HG03060 (cell line): ENCODE measurements around the gene IQGAP3.

Source experiments
- ATAC-seq: cut with Tn5 transposase; IDR thresholded peaks from one replicate; pipeline ENCODE4 v1.9.1; 2021; ENCODE audit warnings: low read depth, moderate number of reproducible peaks; ENCODE audit not compliant: unreplicated experiment

IQGAP3 gene

DNA sequence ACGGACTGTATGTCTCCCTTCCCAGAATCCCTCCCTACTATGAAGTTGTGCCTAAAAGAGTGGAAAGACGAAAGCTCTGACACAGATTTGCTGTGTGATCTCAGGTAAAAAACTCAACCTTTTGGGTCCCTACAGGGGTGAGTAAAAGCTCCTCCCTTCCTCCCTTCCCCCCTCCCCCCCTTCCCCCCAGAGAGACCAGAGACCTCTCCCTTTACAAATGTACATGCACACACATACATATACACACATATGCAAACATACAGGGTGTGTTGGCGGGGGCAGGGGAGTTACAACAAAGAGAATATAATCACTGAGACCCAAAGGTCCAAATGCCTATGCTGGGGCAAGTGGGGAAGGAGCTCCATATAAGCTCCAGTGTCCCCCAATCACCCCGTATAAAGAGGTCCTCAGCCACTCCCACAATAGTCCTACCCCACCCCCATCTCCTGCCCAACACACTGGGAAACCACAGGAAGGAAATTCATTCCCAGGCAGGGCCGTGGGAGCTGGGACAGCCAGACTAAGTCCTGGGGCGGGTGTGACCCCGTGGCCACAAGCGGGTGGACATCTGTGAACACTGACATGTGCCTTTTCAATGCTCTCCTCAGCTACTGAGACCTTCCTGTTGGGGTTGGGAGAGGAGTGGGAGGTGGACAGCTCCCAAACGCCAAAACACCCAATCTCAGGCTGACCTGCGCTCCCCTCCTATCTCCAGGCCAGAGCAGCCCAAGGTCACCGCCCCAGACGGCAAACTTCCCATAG lies 73.8 kb downstream of the IQGAP3 start:
- ATAC-seq, result no peak

DNA sequence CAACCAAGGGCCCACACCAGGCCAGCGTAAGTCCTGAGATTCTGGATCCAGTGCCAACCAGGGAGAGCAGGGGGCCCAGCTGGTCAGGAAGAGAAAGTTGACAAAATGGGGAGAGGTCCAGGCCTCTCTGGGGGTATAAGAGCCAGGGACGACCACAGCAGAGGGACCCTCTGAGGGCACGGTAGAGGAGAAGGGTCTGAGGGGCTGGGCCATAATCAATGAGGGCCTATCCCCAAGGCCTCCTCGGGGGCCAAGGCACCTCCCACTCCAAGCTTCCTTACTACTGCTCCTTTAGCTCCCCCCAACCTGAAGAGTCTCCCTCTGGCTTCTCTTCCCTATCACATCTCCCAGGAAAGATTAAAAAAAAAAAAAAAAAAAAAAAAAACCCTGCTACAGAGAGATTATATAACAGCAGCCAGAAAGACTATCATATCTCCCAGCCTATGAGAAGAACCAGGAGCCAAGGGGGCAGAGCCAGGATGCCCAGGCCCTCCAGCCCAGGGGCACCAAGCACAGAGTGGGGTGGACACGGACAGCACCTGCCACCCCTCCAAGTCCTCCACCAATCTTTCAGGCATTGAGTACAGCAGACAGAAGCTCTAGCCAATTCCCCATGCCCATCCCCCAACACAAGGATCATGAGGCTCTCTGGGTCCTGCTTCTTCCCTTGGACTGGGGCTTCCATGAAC lies 74.5 kb downstream of the IQGAP3 start:
- no peak for ATAC-seq

DNA sequence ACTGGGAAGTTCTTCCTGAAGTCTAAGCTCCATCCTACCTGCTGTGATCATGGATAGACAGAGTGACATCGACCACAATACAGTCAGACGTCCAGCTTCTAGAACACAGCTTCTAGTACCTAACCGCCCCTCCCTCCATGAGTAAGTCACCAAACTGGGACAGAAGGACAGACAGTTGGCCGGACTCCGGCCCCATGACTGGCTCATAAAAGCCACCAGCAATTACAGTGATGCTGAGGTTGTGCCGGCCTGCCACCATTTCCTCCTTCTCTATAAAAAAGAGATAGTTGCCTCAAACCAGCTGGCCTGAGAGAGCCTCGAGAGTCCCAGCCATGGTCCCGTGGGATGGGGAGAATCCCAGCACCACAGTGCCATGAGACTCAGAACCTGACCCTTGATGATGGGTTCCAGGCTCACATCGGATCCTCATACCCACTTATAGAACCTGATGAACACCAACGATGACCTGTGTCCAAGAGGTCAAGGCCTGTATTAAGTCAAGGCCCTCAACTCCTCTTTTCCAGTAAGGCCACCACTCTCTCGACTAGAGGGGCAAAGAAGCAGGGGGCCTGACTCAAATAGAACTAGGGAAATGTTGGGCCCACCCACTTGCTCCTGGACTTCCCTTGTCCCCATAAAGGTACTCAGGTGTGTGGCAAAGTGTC lies 75.2 kb downstream of the IQGAP3 start:
- no peak for ATAC-seq

DNA sequence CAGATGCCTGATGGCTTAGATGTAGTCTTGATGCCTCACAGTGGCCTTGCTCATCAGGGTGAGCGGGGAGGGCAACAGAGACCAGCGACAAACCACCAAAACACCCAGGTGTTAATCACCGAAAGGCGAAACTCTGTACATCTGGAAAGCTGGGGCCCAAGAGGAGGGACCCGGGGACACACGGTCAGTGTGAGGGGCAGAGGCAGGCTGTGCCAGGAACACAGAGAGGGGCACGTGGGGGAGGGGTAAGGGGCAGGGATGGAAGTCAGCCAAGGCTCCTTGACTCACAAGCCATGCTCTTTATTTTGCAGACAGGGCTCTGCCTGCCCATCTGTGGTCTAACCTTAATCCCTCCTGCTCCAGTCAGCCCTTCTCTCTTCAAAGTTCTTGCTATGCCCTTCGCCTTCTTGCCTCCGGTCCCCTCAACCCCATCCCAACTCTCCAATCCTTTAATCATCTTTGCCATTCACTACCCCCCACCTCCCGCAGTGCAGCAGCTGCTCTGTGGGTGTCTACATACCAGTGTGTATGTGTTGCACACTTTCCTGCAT lies 76.1 kb downstream of the IQGAP3 start:
- no peak for ATAC-seq

DNA sequence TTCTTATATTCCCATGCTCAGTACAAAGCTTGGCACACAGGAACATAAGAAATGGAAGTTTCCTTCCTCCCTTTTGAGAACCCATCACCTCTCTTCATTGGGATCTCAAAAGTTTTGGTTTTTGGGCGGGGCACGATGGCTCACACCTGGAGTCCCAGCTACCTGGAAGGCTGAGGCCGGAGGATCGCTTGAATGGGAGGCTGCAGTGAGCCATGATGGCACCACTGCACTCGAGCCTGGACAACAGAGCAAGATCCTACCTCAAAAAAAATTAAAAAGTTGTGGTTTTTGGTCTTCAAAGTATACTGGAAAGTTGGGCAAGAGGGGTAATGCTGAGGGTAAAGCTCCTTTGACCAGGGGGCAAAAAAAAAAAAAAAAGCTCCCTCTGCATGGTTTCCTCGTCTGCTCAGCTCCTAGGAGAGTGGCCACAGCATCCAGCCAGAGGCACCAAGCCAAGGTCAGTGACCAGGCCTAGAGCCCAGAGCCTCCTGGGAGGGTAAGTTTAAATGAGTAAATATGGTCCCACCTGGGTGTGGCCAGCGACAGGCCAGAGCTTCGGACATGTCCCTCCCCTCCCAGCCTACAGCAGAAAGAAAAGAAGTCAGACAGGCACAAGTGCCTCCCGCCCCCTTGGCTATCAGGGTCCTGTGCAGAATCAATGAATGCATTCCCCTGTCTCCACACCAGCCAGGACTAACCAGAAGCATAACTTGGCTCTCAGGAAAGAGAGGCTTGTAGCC lies 76.8 kb downstream of the IQGAP3 start:
- no peak for ATAC-seq

DNA sequence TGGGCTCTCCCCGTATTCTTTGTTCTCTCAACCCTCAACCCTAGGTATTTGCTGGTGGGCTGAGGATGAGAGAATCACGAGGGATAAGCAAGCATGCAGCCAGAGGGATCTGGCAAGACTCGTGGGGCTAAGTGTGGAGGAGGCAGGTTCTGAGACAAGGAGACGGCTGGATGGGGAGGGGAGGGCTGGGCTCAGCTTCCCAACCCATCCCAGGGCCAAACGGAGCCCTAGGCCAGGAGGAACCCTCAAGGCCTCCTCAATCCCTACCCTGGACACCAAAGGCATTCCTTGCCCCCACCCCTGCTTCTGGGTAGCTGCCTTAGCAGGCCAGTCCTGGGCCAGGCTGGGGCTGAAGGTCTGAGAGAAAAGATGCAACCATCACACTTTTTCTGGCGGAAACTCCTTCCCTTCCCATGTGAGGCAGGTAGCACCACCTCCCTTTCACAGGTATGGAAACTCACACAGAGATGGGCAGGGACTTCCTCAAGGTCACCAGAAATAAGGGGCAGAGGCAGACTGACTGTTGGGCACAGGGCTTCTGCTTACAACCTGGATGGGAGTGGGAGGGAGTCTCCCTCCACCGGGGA lies 78.0 kb downstream of the IQGAP3 start:
- ATAC-seq, result no peak

DNA sequence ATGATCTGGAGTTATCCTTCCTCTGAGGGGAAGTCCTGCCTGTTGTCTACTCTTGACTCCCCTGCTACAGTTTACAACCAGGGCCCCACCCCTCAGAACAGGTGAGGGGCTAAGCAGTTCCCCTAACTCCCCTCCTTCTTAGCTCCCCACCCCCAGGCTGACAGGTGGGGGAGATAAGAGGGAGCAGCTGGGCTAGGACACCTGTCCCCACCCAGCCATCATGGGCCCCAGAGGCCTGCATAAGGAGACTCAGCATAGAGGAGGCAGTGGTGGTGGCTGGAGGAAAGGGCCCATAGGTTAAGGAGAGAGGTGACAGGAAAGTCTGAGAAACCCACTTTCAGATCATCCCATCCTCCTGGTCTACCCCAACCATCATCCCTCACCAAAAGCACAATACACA lies 78.6 kb downstream of the IQGAP3 start:
- ATAC-seq, result no peak

DNA sequence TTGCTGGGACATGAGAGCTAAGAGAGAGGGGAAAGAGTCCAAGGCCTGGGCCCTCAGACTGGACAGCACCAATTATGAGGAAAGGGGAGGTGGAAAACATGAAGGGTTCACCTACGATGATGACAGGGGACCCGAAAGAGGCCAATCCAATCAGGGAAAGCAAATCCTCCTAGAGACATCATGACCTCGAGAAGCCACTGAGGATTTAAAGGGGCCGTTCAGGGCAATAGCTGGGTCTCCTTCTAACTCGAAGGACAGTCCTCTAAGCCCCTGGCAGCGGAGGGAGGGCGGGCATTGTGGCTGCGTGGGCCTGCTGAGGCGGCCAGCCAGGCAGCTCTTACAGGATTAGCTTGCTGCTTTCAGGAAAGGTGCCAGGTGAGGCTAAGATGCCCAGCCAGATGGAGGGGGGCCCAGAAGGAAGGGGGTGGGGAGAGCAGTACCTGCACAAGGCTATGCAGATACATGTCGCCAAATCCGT lies 79.2 kb downstream of the IQGAP3 start:
- no peak for ATAC-seq

DNA sequence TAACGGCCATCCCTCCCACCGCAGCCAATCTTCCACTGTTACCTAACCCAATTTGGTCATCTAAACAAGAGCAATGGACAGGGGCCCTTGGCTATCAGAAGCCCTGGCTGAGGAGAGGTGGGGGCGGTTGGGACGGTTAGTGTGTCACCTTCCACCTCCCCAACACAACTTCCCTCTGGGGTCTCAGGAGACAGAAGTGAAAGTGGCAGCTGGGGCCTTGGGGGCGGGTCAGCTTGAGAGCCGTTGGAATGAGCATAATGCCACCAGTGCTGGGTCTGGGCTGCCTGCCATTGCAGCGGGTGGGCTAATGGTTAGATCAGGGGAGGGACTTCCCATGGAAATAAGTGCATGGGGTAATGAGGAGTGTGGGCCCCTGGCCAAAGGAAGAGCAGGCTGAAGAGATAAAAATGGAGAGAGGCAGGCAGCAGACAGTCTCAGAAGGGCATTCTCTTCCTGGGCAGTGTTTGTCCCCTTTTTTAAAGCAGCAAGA lies 79.7 kb downstream of the IQGAP3 start:
- no peak for ATAC-seq

DNA sequence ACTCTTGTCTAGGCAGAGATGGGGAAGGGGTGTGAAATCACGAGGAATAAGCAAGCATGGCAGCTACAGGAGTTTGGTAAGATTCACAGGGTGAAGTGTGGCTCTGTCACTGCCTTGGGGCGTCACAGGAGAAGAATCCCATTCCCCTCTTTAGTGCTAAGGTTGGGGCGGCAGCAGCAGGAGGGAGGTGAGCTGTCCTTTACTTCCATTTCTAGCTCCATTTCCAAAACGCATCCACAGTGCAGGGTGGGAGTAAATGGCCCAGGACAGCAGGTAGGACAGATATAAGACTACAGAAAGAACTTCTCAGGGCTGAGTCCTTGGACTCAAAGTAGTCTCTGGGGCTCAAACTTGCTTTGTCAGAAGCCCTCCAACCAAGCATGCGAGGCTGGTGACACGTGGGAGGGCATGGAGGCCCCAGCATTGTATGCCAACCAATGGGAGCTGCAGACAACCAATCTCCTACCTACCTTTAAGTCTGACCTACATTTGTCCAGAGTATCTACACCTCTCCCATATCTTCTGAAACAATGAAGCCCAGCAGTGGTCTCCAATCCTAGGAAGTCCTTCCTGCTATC lies 80.3 kb downstream of the IQGAP3 start:
- no peak for ATAC-seq

DNA sequence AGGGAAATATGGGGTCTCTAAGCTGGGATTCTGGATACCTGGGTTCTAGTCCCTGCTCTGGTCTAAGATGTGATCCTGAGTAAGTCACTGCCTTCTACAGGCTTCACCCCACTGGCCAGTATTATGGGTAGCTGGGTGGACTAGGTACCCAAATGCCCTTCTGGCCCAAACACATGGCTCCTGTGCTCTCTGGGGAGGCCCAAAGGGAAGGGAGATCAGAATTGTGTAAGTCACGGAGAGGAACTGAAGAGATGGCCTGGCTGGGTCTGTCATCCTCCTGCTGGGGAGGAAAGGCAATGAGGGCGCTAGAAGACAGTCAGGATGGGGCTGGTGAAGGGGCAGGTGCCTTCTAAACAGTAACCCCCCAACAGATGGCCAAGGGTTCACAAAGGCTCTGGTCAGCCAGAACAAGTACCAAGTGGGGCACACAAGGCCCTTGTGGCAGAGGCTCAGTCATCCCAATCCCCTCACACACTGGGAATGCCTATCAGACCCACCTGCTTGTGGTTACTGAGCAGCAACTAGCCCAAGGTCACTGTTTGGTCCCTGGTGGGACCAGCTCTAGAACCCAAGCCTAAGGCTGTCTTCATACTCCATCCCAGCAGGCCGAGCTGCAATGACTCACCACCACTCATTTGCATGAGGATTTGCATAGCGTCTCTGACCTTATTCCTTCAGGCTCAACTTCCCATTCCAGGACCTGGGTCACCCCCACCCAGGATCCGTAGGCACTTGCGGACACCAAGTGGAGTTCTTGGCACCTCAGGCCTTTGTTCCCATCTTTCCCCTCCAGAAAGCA lies 81.0 kb downstream of the IQGAP3 start:
- ATAC-seq, result no peak

DNA sequence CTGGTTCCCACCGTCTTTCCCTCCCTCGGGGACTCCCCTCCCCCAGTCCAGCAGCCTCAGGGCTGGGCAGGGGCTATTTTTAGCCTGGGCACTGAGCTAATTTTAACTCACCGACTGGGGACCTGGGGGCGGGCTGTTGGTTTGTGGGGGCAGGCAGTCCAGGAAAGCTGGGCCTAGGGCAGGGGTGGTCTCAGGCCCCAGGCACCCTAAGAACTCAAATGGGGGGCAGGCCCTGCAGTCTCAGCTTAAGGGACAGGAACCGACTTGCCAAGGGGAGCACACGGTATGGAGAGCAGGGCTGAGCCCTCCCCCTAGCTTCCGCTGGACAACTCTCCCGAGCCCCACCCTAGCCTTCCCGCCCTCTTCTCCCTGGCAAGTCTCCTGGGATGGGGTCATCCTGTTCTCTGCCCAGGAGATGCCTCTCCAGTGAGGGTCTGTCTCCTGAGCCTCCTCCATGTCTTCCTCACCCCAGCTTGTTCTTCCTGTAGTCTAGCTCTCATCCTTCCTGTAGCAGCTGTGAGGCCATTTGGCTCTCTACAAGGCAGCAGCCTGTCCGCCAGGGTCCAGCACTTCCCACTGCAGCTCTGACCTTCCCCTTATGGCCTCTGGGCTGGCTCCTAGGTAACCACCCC lies 81.8 kb downstream of the IQGAP3 start:
- ATAC-seq, result no peak

DNA sequence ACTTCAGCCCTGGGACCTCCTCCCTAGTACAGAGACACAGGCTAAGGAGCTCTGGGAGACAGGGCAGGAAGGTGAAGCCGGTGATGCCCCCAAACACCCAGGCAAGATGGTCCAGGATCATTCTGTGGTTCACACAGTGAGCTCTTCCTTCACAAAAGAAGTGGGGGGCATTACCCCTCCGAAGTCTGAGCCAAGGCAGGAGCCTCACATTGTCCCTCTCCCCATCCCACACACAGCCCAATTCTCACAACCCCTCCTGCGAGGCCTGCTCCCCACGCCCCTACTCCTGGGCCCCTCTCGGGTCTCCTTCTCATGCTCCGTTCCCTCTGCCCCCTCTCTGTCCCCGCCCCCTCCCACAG lies 82.5 kb downstream of the IQGAP3 start:
- ATAC-seq, result no peak

DNA sequence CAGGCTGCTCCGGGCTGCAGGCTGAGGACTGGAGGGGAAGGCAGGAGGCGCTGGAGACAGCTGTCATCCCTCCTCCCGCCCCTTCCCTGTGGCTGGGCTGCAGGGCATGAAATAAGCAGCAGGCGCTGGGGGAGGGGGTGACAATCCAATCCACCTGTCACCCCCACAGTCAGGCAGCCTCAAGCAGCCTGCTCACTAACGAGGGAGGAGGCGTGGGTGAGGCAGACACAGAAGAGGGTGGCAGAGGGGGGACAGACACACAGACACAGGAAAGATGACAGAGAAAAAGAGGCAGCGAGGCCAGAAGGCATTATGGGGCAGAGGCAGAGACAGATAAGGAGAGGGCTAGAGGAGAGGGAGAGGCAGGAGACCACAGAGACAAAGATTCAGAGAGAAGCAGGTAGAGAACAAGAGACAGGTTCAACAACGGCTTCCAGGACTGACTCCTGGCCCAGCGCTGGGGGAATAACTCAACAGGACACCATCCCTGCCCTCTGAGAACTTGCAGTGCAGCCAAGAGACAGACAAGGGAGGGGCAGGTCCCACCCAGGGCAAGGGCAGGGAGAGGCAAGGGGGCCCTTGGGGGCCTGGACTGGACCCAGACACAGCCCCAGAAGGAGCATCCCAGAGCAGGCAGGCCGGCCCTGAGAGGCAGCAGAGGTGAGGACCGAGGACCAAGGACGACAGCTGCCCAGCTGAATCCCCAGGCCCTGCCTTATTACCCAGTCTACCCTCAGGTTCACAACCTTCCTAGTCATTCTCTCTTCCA lies 83.0 kb downstream of the IQGAP3 start:
- ATAC-seq, result peak; percentile 8

DNA sequence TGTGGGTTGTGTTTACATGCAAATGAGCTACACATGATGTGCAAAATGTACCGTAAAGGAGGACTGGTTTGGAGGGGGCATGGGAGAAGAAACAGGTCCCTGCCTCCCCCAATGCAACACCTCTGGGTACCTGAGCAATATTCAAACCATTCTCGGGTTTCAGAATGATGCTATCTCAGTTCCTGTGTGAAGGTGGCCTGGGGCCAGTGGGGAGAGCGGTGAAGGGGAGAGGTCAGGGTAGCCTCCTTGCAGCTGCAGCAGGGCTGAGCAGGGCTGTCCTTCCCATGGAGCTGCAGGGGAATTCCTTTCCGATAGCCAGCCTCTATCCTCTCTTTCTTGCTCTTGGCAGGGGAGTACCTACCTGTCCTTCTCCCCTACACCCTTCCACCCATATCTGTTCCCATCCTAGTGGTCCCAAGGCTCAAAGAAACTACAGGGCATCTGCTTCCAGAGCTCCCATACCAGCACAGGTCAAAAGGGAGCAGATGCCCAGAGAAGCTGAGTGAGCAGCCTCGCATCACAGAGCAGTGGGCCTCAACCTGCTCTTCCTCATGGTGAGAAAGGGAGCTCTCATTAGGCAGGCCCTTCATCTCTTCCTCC lies 83.7 kb downstream of the IQGAP3 start:
- ATAC-seq, result peak; percentile 33

DNA sequence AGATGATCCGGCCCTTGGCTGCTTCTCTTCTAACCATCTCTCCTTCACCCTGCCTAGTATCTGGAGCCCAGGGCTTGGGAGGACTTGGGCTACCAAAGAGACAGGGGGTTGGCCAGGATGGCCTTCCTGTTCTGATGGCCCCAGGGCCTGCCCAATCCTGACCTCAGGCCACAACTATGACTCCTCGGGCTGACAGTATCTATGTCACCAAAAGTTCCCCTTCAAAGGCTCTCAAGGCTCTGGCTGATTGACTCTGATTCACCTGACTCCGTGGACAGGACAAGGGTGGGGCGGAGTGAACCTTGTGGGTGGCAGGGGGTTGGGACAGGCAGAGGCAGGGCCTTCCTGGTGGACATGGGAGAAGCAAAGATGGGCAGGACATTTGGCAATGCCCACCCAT lies 84.5 kb downstream of the IQGAP3 start:
- no peak for ATAC-seq
